ENCODE measurements around the gene GSPT1. TPM values are rescaled to one million over a fixed set of nuclear protein-coding genes. Genes with fewer than 3 reads are reported as not detected.

The GSPT1 gene
- total RNA-seq, 1 experiment from 2014 or later, result 173 TPM

DNA sequence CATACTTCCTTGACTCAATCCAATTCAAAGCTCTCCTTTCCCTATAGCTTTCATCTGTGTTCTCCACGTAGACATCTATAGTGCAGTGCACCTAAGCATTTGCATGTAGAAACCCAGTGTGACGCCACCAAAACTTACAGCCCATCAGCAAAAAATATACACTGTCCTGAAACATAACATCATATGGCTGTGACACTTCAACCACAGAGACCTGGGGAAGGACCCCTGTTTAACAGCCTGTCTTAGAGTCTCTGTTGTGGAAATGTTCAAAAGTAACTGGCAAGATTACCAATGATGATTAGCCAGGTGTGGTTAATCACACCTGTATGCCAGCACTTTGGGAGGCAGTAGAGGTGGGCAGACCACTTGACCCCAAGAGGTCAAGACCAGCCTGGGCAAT, 22.2 kb downstream of the GSPT1 start:
- H4K8ac ChIP-seq (replicated peaks; ENCODE audit: insufficient read length, low read depth, low read length), result no peak overlapping the region
- no peak overlapping the region for H3K27ac Mint-ChIP-seq
- H2BK5ac ChIP-seq (ENCODE audit: insufficient read length, low read length), result no peak overlapping the region
- H2BK120ac ChIP-seq (ENCODE audit: low read depth, low read length, poor library complexity, severe bottlenecking), result no peak overlapping the region
- no peak overlapping the region for H3K14ac ChIP-seq (ENCODE audit: insufficient read depth, low read length)
- H4K20me1 ChIP-seq (ENCODE audit: control insufficient read depth, insufficient read depth, insufficient read length), result no peaks in the 10 kb centered on the region
- no peaks in the 10 kb centered on the region for H3K27me3 Mint-ChIP-seq (ENCODE audit: low read depth)
- no peak overlapping the region for H3K4me3 Mint-ChIP-seq
- no peak overlapping the region for H3K23ac ChIP-seq (ENCODE audit: insufficient read length, low read depth, low read length)
- no peak overlapping the region for H2AK5ac ChIP-seq (ENCODE audit: insufficient read length, low read length)
- no peak overlapping the region for H3K9ac ChIP-seq (ENCODE audit: extremely low read depth, insufficient read length, low read length)
- H3K56ac ChIP-seq (ENCODE audit: insufficient read length, low read depth, low read length), result no peak overlapping the region
- H3K18ac ChIP-seq (ENCODE audit: insufficient read length, low read depth, low read length), result no peak overlapping the region
- H4K91ac ChIP-seq (ENCODE audit: insufficient read length, low read depth, low read length), result no peak overlapping the region
- no peak overlapping the region for H2BK12ac ChIP-seq (ENCODE audit: insufficient read length, low read depth, low read length)
- H3K4ac ChIP-seq (ENCODE audit: low read depth, low read length), result no peak overlapping the region
- no peaks in the 10 kb centered on the region for H3K9me3 ChIP-seq (ENCODE audit: control insufficient read depth, low read depth, low read length)
- no peak overlapping the region for H3K27ac ChIP-seq (ENCODE audit: insufficient read length, low read depth, low read length)
- no peak overlapping the region for H2BK15ac ChIP-seq (ENCODE audit: low read depth, low read length)
- no peaks in the 10 kb centered on the region for H3K27me3 ChIP-seq (ENCODE audit: insufficient read depth, low read length)
- no peaks in the 10 kb centered on the region for H3K4me1 Mint-ChIP-seq
- H2BK20ac ChIP-seq (ENCODE audit: low read depth, low read length, poor library complexity, severe bottlenecking), result no peak overlapping the region
- DNase-seq, result no peak
- peaks cover 3% of the 10 kb centered on the region for H3K79me1 ChIP-seq (ENCODE audit: insufficient read depth, low read depth, low read length, poor library complexity, severe bottlenecking)
- no peaks in the 10 kb centered on the region for H3K23me2 ChIP-seq (ENCODE audit: insufficient read length, low read depth, low read length, poor library complexity, severe bottlenecking)
- TF ChIP-seq, protein P1, sequence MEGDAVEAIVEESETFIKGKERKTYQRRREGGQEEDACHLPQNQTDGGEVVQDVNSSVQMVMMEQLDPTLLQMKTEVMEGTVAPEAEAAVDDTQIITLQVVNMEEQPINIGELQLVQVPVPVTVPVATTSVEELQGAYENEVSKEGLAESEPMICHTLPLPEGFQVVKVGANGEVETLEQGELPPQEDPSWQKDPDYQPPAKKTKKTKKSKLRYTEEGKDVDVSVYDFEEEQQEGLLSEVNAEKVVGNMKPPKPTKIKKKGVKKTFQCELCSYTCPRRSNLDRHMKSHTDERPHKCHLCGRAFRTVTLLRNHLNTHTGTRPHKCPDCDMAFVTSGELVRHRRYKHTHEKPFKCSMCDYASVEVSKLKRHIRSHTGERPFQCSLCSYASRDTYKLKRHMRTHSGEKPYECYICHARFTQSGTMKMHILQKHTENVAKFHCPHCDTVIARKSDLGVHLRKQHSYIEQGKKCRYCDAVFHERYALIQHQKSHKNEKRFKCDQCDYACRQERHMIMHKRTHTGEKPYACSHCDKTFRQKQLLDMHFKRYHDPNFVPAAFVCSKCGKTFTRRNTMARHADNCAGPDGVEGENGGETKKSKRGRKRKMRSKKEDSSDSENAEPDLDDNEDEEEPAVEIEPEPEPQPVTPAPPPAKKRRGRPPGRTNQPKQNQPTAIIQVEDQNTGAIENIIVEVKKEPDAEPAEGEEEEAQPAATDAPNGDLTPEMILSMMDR (conservative IDR thresholded peaks at IDR 0.05), result no peak
- no peaks in the 10 kb centered on the region; the same call in 1 of the 2 replicates for H3K79me2 ChIP-seq (ENCODE audit: insufficient read depth, low read length)
- no peak overlapping the region for H2AFZ ChIP-seq (ENCODE audit: low read length)
- no peak overlapping the region for H4K5ac ChIP-seq (ENCODE audit: insufficient read length, low read depth, low read length)
- H3K9me3 Mint-ChIP-seq, result no peaks in the 10 kb centered on the region
- peaks cover 23 to 71% (median 51%) of the 10 kb centered on the region in 3 experiments for H3K36me3 Mint-ChIP-seq (ENCODE audit: insufficient read depth in 1 of 3, low read depth in 3 of 3)
- WGBS (ENCODE audit: extremely low coverage, insufficient read length, low lambda C conversion rate), result no CpG with 5 or more reads among the region's 2 CpGs
- no peak overlapping the region for H3T11ph ChIP-seq (ENCODE audit: low read length)
- H3K4me2 ChIP-seq (ENCODE audit: insufficient read depth, insufficient read length, low read length), result no peak overlapping the region
- no peaks in the 10 kb centered on the region for H3K4me1 ChIP-seq (ENCODE audit: insufficient read depth, low read length)
